SH-SY5Y (cell line): ENCODE measurements around the gene IRF2.

Experiments
- GATA2 ChIP-seq: IDR thresholded peaks from 2 replicates; pipeline ENCODE4 v1.6.1; 2011; ENCODE audit warnings: mild to moderate bottlenecking, low read depth, low read length
- GATA3 ChIP-seq: IDR thresholded peaks from 2 replicates; pipeline ENCODE4 v1.6.1; 2011; ENCODE audit warnings: low read depth, mild to moderate bottlenecking, low read length, moderate library complexity

- no peak for TF ChIP-seq GATA2
- no peak for TF ChIP-seq GATA3
These were observed 75.4 kb downstream of the IRF2 start for GRCh38 chr4:184398741-184399511.
